ENCODE data around the gene MT1X.

Gene MT1X

DNA sequence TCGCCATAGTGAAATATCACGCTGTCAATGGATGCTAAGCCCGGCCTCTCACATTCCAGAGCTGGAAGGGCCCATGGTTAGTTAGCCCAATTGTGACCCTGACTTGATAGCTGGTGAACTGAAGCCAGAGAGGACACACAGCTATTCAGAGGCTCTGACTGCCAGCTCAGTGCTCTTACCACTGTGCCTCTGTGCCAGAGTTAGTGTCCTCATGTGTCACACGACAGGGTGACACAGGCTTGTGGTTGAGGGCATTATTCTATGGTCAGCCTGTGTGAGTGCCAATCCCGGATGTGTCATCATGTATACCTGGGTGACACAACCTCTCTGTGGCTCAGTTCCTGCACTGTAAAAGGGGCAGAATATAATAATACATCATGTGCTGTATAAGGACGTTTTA, 2.5 kb upstream of the MT1X start:
- DNase-seq: no peak

DNA sequence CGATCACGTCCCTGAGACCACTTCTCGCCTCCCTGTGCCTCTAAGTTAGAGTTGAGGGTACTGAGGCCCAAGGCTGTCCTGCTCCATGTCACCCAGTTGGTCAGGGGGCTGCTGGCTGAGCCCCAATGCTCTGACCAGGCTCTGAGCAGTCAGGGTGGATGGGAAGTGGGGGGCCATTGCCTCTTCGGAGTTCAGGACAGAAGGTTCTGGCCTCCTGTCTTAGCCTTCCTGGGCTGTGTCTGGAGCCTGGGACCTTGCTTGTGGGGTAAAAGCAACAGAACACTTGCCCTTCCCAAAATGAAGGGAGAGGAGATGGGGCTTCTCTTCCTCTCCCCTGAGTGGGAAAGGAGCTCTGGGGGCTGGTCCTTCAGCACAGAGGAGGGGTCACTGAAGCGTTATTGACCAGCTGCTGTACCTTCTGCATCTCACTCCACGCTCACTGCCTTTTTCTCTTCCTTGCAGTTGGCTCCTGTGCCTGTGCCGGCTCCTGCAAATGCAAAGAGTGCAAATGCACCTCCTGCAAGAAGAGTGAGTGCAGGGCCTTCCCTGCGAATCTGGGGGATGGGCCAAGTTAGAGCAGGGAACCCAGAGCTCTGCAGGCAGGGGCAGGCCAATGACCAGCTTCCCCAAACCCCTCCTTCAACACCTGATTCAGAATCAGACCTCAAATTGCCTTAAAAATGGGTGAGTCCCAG, 580 bp downstream of the MT1X start:
- peak; percentile 20 for DNase-seq

DNA sequence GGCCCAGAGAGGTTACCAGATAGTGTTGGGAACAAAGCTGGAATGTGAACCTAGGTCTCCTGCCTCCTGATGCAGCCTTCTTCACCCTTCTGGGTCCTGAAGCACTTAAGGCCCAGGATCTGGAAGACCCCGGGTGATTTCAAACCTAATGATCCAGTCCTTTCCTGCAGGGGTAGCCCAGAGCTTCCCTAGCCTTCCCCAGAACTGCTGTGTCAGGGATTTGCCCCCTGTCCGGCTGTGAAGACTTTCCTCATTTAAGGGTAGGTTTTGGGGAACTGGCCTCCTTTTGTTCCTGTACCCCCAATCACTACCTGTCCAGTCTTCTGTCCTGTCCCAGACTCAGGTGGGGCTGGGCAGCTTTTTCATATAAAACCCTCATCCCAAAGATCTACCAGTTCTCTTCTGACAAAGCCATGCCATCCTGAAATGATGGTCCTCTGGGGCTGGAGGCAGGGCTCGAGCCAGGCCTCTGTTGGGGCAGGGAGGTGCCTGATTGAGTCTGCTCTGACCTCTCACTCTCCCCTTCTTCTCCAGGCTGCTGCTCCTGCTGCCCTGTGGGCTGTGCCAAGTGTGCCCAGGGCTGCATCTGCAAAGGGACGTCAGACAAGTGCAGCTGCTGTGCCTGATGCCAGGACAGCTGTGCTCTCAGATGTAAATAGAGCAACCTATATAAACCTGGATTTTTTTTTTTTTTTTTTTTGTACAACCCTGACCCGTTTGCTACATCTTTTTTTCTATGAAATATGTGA, 1.3 kb downstream of the MT1X start:
- DNase-seq: no peak

DNA sequence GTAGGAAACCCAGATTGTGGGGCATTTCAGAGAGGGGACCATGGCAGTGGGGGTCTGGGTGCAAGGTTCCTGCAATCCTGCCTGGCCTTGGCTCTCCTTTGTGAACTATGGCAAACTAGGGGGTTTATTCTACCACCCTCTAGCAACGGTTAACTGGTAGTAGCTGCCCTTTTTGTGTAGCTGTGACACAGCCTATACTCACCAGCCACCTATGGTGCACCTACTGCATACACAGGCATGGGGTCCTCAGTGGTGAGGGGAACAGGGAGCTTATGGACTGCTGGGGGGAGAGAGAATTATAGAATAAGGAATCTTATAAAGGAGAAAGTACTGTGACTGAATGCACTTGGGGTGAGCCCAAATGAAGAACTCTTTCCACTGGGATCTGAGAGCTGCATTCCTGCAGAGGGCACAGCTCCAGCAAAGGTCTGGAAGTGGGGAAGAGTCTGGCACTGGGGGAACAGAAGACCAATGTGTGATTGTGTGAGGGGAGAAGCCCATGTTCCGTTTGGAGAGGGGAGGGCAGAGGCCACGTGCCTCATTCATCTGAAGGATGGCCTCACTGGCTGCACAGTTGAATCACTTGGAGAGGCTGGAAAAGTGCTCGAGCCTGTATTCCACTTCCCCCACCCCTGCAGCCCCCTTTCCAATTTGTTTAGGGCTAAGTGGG, 2.1 kb downstream of the MT1X start:
- no peak for DNase-seq

DNA sequence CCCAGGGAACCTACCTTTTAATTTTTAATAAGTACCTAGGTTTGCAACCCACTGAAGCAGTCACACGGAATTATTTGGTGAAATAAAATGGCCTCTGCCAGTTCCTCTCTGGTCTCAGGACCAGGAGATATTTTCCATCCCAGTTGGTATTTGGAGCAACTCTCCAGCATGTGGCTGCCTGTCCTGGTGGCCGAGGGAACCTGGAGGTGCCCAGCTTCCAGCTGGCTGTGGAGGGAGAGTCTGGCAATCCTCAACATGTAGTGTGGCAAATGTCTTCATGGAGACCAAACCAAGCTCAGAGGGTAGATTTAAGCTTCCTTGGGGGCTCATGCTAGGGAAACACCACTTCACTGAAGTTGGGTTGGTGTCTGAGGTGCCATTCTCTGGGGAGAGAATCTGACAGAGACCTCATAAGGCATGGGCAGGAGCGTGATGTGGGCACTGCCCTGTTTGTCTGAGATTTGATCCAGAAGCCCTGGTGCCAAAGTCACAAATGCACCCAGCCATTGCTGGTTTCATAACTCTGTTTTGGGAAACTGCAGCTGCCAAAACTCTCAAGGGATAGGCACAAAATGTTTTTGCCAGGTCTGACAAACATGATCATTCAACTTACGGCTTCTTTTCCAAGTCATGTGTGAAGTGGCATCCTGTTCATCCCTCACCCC, 2.8 kb downstream of the MT1X start:
- DNase-seq: no peak

DNA sequence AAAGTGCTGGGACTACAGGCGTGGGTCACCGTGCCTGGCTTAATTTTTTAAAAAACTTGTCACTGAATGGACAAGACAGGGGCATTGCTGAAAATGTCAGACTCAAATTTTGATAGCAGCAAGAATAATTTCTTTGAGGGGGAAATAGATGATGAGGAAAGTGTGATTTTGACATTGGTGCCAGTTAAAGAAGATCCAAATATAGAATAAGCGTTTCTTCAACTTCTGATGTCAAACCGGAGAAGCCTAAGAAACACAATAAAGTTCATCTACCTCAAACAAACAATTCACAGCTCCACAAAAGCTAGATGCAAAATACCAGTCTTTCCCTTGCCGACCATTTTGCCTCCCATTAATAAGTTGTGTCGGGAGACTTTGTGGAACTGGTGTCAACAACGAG, 4.5 kb downstream of the MT1X start:
- DNase-seq: no peak

DNA sequence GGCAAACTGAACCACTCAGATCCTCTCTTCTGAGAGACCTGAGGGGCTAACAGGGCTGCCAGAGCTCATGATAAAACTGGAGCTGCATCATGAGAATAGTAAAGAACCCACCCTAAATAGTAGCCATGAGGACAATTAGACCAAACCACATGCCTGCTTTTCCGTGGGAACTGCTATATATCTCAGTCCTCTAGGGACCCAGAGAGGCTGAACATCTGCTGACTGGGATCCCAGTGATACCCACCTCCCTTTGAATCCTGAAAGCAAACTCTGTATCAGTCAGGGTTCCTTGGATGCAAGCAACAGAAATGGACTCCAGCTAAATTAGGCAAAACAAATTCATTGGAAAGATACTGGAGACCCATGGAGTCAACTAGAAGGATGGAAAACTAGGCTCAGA, 6.5 kb downstream of the MT1X start:
- DNase-seq: no peak

DNA sequence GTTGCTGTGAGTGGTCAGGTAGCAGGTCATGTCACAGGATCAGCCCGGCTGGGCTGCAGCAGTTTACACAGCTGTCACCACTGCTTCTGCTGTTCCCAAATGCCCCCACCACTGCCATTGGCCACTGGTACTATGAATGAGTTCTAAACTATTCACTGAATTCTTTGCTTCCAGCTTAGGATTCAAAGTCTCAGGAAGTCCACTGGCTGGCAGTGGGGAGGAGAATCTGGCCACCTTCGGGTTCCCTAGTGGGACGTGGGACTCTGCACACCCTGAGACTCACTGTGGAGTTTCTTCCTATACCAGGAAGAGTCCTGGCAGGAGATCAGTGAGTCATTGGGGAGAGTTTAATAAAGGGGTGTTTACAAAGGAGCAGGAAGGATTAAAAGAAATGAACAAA, 6.9 kb downstream of the MT1X start:
- DNase-seq: no peak

DNA sequence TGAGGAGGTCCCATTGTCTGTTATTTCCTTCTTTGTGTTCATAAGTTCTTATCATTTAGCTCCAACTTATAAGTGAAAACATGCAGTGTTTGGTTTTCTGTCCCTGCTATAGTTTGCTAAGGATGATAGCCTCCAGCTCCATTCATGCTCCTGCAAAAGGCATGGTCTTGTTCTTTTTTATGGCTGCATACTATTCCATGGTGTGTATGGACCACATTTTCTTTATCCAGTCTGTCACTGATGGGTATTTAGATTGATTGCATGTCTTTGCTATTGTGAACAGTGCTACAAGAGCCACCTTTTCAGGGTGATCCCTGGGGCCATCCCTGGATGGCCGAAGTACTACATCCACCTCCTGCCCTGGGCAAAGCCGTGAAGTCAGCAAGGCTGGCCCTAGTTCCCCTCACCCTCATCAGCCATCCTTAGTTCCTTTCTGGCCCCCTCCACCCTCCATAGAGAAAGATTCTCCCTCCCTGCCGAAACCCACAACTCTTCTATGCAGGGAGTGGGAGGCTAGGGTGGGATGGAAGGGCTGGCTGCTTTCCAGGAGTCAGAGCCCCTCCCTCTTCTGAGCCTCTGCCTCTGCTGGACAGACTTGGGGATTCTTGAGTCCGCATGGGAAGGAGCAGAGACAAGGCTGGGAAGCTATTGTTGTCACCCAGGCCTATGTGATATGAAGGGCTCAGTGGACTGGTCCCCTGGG, 8.3 kb downstream of the MT1X start:
- DNase-seq: no peak

DNA sequence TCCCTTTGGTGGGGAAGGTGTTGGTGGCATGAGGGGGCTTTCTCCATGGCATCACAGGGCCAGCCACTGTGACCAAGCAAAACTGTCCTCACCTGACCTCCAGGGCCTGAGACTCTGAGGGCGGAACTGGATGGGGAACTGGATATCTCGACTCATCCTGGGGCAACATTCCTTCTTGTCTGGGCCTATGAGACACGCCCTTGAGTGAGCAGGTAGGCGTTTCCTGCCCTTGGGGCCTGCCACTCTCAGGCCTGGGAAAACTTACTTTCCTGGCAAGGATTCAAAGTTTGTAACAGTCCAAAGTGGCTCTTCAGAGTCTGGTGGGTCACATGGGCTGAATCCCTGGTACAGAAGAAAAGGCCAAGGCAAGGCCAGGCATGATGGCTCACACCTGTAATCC, 9.6 kb downstream of the MT1X start:
- DNase-seq: no peak

DNA sequence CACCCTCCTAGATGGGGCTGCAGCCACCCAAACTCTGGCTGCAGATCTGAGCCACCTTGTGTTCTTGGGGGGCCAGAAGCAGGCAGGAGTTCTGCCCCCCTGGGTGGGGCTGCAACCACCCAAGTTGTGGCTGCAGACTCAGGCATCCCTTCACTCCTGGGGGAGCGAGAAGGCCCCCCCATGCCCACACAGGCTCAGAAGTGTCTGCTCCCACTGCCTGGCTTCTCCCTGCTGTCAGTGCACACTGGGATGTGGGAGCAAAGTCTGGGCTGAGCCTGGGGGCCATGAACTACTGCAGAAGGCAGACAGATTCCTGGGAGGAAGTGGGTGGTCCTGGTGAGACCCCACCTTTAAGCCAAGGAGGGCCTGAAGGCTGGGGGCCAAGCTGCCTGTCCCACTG, 13.0 kb downstream of the MT1X start:
- no peak for DNase-seq

DNA sequence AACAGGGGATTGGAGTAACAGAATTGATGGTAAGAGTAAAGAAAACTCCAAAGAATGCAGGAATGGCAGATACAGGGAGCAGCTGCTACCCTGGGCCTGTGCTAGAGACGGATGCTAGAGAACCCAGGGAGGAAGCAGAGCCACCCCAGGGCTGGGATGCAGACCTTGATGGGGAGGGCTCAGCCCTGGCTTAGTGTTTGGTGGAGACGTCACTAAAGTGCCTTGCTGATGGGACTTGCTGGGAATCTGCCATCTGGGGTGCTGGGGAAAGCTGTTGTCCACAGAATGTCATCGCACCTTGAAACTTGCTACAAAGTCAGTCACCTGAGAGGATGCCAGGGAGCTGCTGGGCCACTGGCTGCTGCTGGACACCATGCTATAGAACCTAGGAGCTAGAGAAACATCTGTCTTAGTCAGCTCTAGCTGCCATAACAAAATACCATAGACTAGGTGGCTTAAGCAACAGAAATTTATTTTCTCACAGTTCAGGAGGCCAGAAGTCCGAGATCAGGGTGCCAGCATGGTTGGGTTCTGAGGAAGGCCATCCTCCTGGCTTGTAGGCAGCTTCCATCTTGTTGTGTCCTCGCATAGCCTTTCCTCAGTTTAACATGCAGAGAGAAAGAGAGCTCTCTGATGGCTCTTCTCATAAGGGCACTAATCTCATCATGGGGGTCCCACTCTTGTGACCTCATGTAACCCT, 15.3 kb downstream of the MT1X start:
- DNase-seq: no peak

DNA sequence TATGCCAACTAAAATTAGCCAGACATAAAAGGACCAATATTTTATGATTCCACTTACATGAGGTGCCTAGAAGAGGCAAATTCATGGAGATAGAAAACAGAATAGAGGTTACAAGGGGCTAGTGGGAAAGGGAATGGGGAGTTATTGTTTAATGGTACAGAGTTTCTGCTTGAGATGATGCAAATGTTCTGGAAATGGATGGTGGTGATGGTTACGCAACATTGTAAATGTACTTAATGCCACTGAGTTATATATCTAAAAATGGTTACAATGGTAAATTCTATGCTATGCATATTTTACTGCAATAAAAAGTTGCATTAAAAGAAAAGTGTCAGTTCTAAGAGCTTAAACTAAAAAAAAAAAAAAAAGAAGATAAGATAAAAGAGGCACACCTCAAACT, 17.9 kb downstream of the MT1X start:
- no peak for DNase-seq

DNA sequence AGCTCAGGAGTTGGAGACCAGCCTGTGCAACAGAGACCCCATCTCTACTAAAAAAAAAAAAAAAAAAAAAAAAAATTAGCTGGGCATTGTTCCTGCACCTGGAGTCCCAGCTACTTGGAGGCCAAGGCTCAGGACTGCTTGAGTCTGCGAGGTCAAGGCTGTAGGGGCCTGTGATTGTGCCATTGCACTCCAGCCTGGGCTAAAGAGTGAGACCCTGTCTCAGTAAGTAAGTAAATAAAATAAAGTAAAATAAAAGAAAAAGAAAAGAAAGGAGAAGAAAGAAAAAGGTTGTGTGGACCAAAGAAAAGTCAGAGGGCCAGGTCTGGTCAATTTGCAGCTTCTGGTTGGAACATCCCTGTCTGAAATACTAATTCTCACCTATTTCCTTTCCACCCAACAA, 18.4 kb downstream of the MT1X start:
- DNase-seq: no peak

DNA sequence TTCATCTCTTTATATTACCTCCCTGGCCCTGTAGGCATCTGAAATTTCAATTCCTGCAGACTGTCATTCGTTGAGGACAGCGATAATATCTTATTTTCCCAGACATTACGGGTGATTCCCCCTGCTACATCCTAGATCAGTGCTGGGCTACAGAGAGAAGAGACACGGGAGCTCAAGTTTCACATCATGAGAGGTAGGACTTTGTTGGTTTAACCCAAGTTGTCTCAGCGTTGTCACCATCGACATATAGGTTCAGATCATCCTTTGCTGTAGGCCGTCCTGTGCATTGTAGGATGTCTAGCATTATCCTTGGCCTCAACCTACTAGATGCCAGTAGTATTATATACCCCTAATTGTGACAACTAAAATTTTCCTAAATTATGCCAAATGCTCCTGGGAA, 19.3 kb downstream of the MT1X start:
- no peak for DNase-seq

DNA sequence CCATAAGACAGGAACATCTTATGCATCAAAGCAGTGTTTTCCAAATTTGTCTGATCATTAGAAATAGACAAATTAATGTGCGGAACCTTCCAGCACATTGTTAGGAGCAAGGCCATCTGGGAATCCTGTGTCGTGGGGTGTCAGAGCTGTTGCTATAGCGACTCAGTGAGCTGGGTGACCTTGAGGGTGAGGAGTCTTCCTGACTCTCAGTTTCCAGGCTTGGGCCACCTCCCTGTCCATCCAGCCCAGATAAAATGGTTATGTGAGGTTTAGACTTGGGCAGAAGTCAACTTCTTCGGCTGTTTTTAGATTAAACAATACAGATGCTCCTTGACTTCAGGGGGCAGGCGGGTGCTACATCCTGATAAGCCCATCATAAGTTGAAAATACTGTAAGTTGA, 20.6 kb downstream of the MT1X start:
- DNase-seq: no peak

DNA sequence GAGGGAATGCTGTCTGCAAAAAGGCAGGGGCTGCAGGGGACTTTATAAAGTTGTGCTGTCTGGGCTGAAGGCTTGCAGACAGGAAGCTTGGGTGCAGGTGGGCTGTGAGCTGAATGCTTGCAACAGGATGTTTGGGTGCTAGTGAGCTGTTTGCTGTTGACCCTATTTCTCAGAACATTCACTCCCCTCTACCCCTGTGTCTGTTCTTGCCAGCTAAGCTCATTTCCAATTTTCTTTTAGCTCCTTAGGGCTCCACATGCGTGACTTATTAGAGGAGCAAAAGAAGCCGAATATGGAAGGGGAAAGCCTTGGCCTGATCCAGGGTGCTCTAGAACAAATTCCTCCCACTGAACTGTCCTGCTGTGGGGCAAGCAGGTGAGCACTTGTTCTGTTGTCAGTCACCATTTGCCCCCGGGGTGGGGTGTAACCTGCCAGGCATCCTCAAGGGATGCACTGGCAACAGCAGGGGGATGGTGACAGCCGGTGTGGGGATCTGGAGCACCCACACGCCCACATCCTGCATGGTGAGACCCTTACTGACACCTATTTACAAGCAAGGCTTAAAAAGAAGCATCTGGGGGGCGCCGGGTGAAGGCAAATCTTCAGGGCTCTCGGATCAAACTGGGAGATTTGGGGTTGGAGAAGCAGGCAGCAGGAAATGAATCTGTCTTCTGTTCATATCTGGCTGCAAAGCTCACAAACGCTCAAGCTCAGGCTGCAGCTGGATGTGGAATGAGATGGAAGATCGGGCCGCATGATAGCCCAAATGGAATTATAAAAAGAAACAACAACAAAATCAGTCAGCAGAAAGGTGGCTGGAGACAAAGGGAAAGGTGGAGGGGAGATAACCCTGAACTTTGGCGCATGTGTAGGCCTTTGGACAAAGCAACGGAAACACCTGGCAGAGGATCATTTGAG, 26.5 kb downstream of the MT1X start:
- no peak for DNase-seq

DNA sequence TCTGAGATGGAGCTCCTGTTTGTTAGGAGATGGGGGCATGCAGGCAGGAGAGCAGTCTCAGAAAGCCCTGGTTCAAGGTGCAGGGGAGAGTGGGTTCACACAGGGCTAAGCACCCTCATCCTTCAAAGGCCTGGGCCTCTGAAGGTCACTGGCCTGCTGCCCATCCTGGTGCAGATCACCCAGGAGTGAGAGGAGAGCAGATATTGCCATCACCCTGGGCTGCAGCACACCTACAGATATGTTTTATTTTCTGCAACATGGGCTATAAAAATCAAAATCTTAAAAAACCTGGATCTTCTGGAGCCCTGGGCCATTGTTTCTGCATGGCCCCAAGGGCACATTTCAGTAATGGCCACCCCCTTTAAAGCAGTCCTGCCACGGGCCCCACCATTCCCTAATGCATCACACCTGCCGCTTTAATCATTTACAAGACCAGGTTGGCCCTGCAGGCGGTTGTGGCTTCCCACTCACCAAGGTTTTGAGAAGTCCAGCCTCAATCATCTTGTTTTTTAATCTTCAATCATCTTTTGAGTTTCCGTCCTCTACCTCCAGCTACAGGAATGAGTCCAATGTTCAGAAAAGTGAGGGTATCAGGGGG, 27.3 kb downstream of the MT1X start:
- no peak for DNase-seq

DNA sequence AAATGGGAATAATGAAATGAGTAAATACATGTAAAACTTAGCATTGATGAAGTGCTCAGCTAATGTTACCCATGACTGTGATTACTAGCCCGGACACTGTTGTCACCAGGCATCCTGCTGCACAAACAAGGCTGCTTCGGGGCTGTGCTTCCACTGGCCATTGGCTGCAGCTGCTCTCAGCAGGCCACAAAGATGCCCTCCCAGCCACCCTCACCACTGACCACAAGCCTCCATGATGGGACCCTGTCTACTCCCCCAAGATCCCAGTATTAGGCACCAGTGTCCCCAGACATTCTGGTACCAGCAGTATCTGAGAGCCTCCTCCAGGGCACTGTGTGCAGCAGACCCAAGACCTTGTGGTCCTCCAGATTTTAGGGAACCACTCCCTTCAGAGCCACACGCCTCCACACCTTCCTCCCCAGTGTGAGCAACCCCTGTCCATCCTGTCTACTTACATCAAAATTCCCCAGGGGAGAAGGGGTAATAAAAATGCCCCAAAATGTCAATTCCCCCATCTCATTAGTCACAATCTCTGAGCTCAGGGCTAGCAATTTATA, 28.0 kb downstream of the MT1X start:
- DNase-seq: no peak

DNA sequence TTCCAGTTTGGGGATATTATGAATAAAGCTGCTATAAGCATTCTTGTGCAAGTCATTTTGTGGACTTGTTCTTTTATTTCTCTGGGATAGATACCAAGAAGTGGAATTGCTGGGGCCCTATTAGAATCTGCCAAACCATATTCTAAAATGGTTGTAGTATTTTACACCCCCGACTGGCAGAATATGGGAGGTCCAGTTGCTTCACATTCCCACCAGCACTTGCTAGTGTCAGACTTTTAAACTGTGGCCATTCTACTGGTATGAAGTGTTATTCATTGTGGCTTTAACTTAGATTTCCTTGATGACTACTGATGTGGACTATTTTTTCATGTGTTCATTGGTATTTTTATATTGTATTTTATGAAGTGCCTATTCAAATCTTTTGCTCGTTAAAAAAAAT, 29.6 kb downstream of the MT1X start:
- no peak for DNase-seq

DNA sequence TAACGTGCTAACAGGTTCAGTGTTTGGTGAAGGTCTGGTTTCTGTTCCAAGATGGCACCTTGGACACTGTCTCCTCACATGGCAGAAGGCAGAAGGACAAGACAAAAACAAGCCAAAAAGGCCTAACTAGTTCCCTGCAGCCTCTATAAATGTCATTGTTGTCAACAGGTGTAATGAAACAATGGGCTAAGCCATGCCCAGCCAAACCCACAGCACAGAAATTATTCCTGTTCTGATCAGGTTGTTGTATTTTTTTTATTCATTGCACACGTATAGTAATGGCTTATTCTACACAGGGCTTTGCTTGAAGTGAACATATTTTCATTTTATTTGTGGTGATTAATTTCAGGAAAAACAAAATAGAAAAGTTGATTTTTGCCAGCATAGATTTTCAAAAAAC, 31.5 kb downstream of the MT1X start:
- DNase-seq: no peak

Measured in activated naive CD4-positive, alpha-beta T cell treated with Interleukin-2 at 50 U/mL for 16 hours (primary cell).